ENCODE data around the gene PLCH1.

Gene PLCH1

DNA sequence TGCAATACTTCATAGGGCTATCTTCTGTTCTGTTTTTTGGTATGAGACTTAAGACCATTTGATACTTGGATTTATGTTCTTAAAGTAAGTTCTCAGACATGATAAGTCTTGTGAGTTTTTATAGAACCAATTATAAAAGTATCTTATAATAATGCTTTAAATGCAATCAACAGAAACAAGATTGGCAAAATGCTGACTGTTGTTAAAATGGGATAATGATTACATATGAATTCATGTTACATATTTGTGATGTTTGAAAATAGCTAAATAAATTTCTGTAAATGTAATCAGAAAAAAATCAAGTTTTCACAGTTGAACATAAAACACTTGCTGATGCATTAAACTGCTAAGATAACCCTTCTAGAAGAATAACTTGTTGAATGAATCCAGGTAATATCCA, 148.3 kb downstream of the PLCH1 start:
- no peaks in the 10 kb centered on the region for H4K20me1 ChIP-seq
- no peaks in the 10 kb centered on the region for H3K36me3 ChIP-seq
- no peak overlapping the region for H3K4me2 ChIP-seq
- H3K9ac ChIP-seq, result no peak overlapping the region
- H3K4me1 ChIP-seq, result no peaks in the 10 kb centered on the region
- no peak for TF ChIP-seq Cebpa-rat (IDR thresholded peaks at IDR 0.05)
- no peak overlapping the region for H3K27ac ChIP-seq
- H3K27me3 ChIP-seq, result no peaks in the 10 kb centered on the region
- H3K4me3 ChIP-seq, result no peak overlapping the region
- H3K9me3 ChIP-seq (replicated peaks in 1 of 11), result no peaks in the 10 kb centered on the region

DNA sequence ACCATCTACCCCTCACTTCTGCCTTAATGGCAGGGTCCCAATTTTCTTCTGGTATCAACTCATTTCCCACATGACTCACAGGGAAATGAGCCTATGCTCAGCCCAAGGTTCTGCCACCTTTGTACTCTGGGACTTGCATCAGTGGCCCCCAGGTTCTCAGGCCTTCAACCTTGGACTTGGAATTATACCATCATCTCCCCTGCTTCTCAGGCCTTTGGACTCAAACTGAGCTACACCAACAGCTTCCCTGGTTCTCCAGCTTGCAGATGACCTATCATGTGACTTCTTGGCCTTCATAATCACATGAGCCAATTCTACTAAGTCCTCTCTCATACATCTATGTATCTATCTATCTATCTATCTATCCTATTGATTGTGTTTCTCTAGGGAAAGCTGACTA, 149.5 kb downstream of the PLCH1 start:
- Histone ChIP-seq H3K4me1 (no peaks in the 10 kb centered on the region), H3K9me3 (replicated peaks in 1 of 11) (no peaks in the 10 kb centered on the region), H3K27ac (no peak overlapping the region), H3K36me3 (no peaks in the 10 kb centered on the region), H3K4me3 (no peak overlapping the region), H3K27me3 (no peaks in the 10 kb centered on the region), H3K9ac (no peak overlapping the region), H4K20me1 (no peaks in the 10 kb centered on the region), H3K4me2 (no peak overlapping the region)
- TF ChIP-seq Cebpa-rat (IDR thresholded peaks at IDR 0.05), result no peak

DNA sequence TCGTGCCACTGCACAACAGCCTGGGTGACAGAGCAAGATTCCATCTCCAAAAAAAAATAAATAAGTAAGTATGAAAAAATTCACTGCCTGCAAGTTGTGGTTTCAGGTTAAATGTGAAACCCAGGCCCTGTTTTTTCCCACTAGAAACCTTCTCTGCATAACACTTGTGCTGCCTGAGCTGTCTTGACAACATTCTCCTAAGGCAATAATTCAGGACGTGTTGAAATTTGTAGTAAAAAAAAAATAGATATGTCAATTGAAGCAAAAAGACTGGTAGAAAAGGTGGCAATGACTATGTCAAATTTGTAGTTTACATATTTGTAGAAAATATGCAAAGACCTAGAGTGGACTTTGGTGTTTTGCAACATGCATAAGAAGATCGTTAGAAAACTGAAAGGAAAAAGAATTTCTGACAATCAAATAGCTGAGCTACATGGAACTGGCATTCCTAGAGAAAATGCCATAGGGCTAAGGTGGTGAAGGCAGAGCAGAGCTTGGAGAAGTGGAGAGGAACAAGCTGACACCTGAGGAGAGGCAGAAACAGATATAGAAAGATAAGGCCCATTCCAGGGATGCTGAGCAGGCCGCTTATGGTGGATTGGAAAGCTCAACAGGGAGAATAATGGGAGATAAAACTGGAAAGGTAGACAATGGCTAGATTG, 150.2 kb downstream of the PLCH1 start:
- H3K4me1 ChIP-seq, result no peaks in the 10 kb centered on the region
- H3K4me2 ChIP-seq, result no peak overlapping the region
- no peaks in the 10 kb centered on the region for H3K36me3 ChIP-seq
- no peak overlapping the region for H3K4me3 ChIP-seq
- TF ChIP-seq Cebpa-rat (IDR thresholded peaks at IDR 0.05), result no peak
- H4K20me1 ChIP-seq, result no peaks in the 10 kb centered on the region
- no peaks in the 10 kb centered on the region for H3K27me3 ChIP-seq
- H3K9ac ChIP-seq, result no peak overlapping the region
- no peak overlapping the region for H3K27ac ChIP-seq
- H3K9me3 ChIP-seq (replicated peaks in 1 of 11), result no peaks in the 10 kb centered on the region

DNA sequence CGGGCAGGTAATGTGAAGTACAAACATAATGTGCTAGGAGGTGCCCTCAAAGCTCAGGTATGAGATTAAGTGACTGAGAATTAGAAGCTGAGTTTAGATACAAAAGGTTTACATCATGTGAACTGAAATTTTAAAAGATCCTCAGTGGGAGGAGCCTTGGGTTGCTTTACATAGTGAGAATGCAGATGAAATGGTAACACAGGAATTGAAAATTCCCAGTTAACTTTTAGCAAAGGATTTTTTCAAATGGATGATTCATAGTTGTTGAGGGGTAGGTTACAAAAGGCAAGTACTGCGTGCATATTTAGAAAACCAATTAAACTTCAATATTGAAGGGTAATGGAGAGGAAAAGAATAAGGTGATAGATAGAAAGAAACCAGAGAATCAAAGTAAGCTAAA, 157.3 kb downstream of the PLCH1 start:
- Histone ChIP-seq H3K27ac (no peak overlapping the region), H3K36me3 (no peaks in the 10 kb centered on the region), H3K4me2 (no peak overlapping the region), H4K20me1 (no peaks in the 10 kb centered on the region), H3K9ac (no peak overlapping the region), H3K27me3 (no peaks in the 10 kb centered on the region), H3K4me1 (peaks cover 0 to 5% (median 0%) of the 10 kb centered on the region in 10 experiments; a peak in 1 of 20 replicates), H3K4me3 (no peak overlapping the region), H3K9me3 (replicated peaks in 1 of 11) (no peaks in the 10 kb centered on the region)
- no peak for TF ChIP-seq Cebpa-rat (IDR thresholded peaks at IDR 0.05)

DNA sequence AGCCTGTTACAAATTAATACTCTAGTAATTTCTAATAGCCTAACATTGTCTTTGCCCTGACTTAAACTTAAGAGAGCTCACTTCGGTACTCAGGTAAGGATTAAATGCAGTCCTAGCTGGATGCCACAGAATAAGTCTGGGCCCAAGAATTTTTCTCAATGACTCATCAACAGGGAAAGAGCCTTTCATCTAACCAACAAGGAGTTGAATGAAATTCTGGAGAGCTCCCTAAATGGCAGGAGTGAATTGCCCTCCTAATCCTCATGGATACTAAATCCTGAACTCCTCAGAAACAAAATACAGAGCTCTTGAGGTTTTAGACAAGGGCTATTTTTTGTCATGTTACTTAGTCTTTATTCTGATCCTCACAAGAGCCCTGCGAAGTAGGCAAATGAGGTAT, 159.5 kb downstream of the PLCH1 start:
- Histone ChIP-seq H3K27me3 (no peaks in the 10 kb centered on the region), H3K27ac (no peak overlapping the region), H3K9me3 (replicated peaks in 1 of 11) (no peaks in the 10 kb centered on the region), H3K4me3 (no peak overlapping the region), H4K20me1 (no peaks in the 10 kb centered on the region), H3K36me3 (no peaks in the 10 kb centered on the region), H3K4me1 (peaks cover 0 to 22% (median 14%) of the 10 kb centered on the region in 10 experiments; a peak in 15 of 20 replicates), H3K4me2 (no peak overlapping the region), H3K9ac (no peak overlapping the region)
- no peak for TF ChIP-seq Cebpa-rat (IDR thresholded peaks at IDR 0.05)

DNA sequence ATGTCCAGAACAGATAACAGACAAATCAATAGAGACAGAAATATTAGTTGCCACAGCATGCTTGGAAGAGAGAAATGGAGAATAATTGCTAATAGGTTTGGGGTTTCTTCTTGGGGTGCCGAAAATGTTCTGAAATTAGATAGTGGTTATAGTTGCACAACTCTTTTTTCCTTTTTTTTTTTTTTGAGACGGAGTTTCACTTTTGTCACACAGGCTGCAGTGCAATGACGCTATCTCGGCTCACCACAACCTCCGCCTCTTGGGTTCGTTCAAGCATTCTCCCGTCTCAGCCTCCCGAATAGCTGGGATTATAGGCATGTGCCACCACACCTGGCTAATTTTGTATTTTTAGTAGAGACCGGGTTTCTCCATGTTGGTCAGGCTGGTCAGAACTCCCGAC, 163.3 kb downstream of the PLCH1 start:
- Histone ChIP-seq H3K4me1 (peaks cover 0 to 22% (median 14%) of the 10 kb centered on the region in 10 experiments; a peak in 15 of 20 replicates), H3K9me3 (replicated peaks in 1 of 11) (no peaks in the 10 kb centered on the region), H3K27ac (peak overlapping the region in 7 of 11 experiments; percentile 21 to 62 (median 53); a peak in 12 of 22 replicates), H3K36me3 (no peaks in the 10 kb centered on the region), H4K20me1 (no peaks in the 10 kb centered on the region), H3K4me2 (peak overlapping the region in 10 of 11 experiments; percentile 5 to 58 (median 50); a peak in 16 of 22 replicates), H3K9ac (no peak overlapping the region), H3K27me3 (no peaks in the 10 kb centered on the region), H3K4me3 (no peak overlapping the region; a peak in 1 of 20 replicates)
- peak in 6 of 11 experiments; percentile 16 to 69 (median 57); a peak in 7 of 22 replicates for TF ChIP-seq Cebpa-rat (IDR thresholded peaks at IDR 0.05)

DNA sequence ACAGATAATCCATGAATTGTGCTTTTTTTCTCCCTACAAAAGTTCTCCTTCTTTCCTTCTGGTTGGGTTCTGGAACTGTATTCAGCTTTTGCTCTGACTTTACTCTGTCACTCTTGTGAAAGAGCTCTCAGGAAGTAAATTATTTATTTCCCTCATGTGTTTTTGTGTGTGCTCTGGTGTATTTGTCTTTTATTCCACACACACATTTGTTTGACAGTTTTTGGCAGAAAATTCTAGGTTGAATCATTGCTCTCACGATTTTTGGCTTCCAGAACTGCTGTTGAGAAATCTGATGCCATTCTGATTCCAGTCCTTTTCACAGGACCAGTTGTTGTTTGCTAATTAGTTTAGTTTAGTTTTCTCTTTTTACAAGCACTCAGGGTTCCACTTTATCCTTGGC, 172.8 kb downstream of the PLCH1 start:
- no peak overlapping the region for H3K9ac ChIP-seq

DNA sequence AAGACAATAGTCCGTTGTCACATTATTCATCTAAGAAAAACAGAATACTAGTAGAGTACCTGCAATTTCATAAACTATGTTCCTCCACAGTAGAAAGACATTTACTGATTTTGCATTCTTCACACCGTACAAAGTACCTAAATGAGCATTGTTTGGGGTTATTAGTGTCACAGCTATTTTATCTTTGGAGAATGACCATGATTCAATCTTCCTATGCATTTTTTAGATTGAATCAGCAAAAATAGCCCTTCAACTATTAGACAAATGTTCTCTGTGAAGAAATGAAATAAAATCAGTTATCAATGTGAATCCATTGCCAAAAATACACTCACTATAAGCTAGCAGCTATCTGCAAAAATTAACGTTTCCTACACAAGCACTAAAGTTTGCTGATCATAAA, 176.6 kb downstream of the PLCH1 start:
- Histone ChIP-seq H3K27ac (no peak overlapping the region), H3K4me3 (no peak overlapping the region), H3K9me3 (replicated peaks in 1 of 11) (peaks cover 0 to 1% (median 0%) of the 10 kb centered on the region in 11 experiments; a peak in 2 of 22 replicates), H4K20me1 (no peaks in the 10 kb centered on the region), H3K36me3 (no peaks in the 10 kb centered on the region), H3K27me3 (no peaks in the 10 kb centered on the region), H3K4me1 (no peaks in the 10 kb centered on the region), H3K4me2 (no peak overlapping the region), H3K9ac (no peak overlapping the region)
- TF ChIP-seq Cebpa-rat (IDR thresholded peaks at IDR 0.05), result no peak

More for the DNA sequence above, 172.8 kb downstream of the PLCH1 start:
- Histone ChIP-seq H4K20me1 (no peaks in the 10 kb centered on the region), H3K36me3 (no peaks in the 10 kb centered on the region), H3K9me3 (replicated peaks in 1 of 11) (peaks cover 0 to 5% (median 0%) of the 10 kb centered on the region in 11 experiments; a peak in 4 of 22 replicates), H3K4me2 (no peak overlapping the region), H3K27me3 (no peaks in the 10 kb centered on the region), H3K4me1 (no peaks in the 10 kb centered on the region), H3K4me3 (no peak overlapping the region), H3K27ac (no peak overlapping the region)
- TF ChIP-seq Cebpa-rat (IDR thresholded peaks at IDR 0.05), result no peak

DNA sequence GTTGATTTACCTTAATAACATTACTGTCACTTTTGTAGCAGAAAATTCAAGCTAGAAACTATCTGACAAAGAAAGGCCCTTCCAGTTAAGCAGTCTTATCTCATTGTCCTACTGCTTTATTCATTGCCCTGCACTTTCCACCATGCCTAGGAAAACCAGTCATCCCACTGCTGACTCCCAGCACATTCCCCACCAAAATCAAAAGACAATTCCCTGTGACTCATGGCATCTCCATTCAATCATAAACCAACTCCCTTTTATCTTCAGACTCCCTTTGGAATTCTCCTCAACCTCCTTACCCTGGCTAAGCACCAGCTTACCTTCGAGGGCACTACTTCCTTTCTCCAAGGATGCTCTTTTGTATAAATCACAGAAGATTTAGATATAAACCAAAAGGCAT, 184.3 kb downstream of the PLCH1 start:
- Histone ChIP-seq H3K36me3 (no peaks in the 10 kb centered on the region), H3K27ac (no peak overlapping the region), H3K4me3 (no peak overlapping the region), H3K27me3 (no peaks in the 10 kb centered on the region), H3K9ac (no peak overlapping the region), H3K4me2 (no peak overlapping the region), H3K9me3 (replicated peaks in 1 of 11) (peaks cover 0 to 4% (median 0%) of the 10 kb centered on the region in 11 experiments; a peak in 3 of 22 replicates), H4K20me1 (no peaks in the 10 kb centered on the region), H3K4me1 (peaks cover 0 to 29% (median 13%) of the 10 kb centered on the region in 10 experiments; a peak in 18 of 20 replicates)
- no peak for TF ChIP-seq Cebpa-rat (IDR thresholded peaks at IDR 0.05)

DNA sequence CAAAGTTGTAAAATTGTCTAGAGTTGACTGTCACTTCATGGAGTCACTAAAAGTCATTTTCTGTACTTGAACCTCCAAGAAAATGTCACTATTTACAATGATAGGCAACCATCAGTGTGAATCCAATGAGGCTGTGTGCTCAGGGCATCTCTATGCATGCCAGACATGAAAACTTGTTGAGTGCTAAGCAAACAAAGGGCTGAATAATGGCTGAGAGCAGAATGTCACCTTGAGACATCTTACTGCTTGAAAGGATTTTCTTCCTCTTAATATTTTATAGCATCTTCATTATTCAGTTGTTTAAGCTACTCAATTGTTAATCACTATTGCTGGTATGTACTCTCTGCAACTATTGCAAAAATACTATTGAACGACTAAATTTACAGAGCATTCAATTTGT, 184.7 kb downstream of the PLCH1 start:
- Histone ChIP-seq H3K4me2 (no peak overlapping the region), H3K27me3 (no peaks in the 10 kb centered on the region), H3K4me3 (no peak overlapping the region), H3K4me1 (peaks cover 3 to 33% (median 18%) of the 10 kb centered on the region in 10 experiments), H4K20me1 (no peaks in the 10 kb centered on the region), H3K9ac (no peak overlapping the region), H3K27ac (no peak overlapping the region), H3K9me3 (replicated peaks in 1 of 11) (peaks cover 0 to 4% (median 0%) of the 10 kb centered on the region in 11 experiments; a peak in 3 of 22 replicates), H3K36me3 (no peaks in the 10 kb centered on the region)
- no peak for TF ChIP-seq Cebpa-rat (IDR thresholded peaks at IDR 0.05)
